ENCODE data around the gene CCDC27. TPM values are rescaled to one million over a fixed set of nuclear protein-coding genes. Genes with fewer than 3 reads are reported as not detected.

Gene CCDC27
- total RNA-seq, 1 donor from 2014 or later = not detected

- Histone ChIP-seq H3K9me3 (ENCODE audit: control insufficient read depth in 3 of 3, low read length in 3 of 3) (no peaks in the 10 kb centered on the region), H3K4me3 (ENCODE audit: low read length in 3 of 3) (no peak overlapping the region), H3K27ac (ENCODE audit: low read depth, low read length) (no peak overlapping the region)
These were observed 21.5 kb downstream of the CCDC27 start for GRCh38 chr1:3773572-3774275.

GRCh38 chr1:3774276-3774945 is 22.2 kb downstream of the CCDC27 start:
- Histone ChIP-seq H3K4me1 (ENCODE audit: control insufficient read depth in 3 of 3, insufficient read depth in 3 of 3, low read length in 3 of 3) (peaks cover 21 to 45% (median 34%) of the 10 kb centered on the region in 3 donors), H3K4me3 (ENCODE audit: low read length in 3 of 3) (no peak overlapping the region), H3K9me3 (ENCODE audit: control insufficient read depth in 3 of 3, low read length in 3 of 3) (no peaks in the 10 kb centered on the region), H3K36me3 (ENCODE audit: control insufficient read depth in 3 of 3, insufficient read depth in 3 of 3, low read length in 3 of 3) (peaks cover 5 to 9% (median 5%) of the 10 kb centered on the region in 3 donors), H3K9ac (ENCODE audit: low read depth in 1 of 3, low read length in 3 of 3) (no peak overlapping the region), H3K27me3 (ENCODE audit: control insufficient read depth in 3 of 3, insufficient read depth in 3 of 3, low read length in 3 of 3) (no peaks in the 10 kb centered on the region), H3K27ac (ENCODE audit: low read depth, low read length) (no peak overlapping the region)

More at GRCh38 chr1:3773572-3774275, 21.5 kb downstream of the CCDC27 start:
- peaks cover 0 to 4% (median 0%) of the 10 kb centered on the region in 3 donors for H3K27me3 ChIP-seq (ENCODE audit: control insufficient read depth in 3 of 3, insufficient read depth in 3 of 3, low read length in 3 of 3)
- H3K9ac ChIP-seq (ENCODE audit: low read depth in 1 of 3, low read length in 3 of 3) = peak overlapping the region in 1 of 3 donors; percentile 33
- peaks cover 0 to 2% (median 0%) of the 10 kb centered on the region in 3 donors for H3K36me3 ChIP-seq (ENCODE audit: control insufficient read depth in 3 of 3, insufficient read depth in 3 of 3, low read length in 3 of 3)
- H3K4me1 ChIP-seq (ENCODE audit: control insufficient read depth in 3 of 3, insufficient read depth in 3 of 3, low read length in 3 of 3) = peaks cover 18 to 41% (median 28%) of the 10 kb centered on the region in 3 donors

- Histone ChIP-seq H3K4me3 (ENCODE audit: low read length in 3 of 3) (no peak overlapping the region), H3K4me1 (ENCODE audit: control insufficient read depth in 3 of 3, insufficient read depth in 3 of 3, low read length in 3 of 3) (peaks cover 21 to 45% (median 34%) of the 10 kb centered on the region in 3 donors), H3K27ac (ENCODE audit: low read depth, low read length) (no peak overlapping the region), H3K36me3 (ENCODE audit: control insufficient read depth in 3 of 3, insufficient read depth in 3 of 3, low read length in 3 of 3) (peaks cover 11 to 15% (median 11%) of the 10 kb centered on the region in 3 donors), H3K9ac (ENCODE audit: low read depth in 1 of 3, low read length in 3 of 3) (no peak overlapping the region), H3K27me3 (ENCODE audit: control insufficient read depth in 3 of 3, insufficient read depth in 3 of 3, low read length in 3 of 3) (no peaks in the 10 kb centered on the region), H3K9me3 (ENCODE audit: control insufficient read depth in 3 of 3, low read length in 3 of 3) (no peaks in the 10 kb centered on the region)
These were observed 22.8 kb downstream of the CCDC27 start for GRCh38 chr1:3774946-3775489.

- Histone ChIP-seq H3K27me3 (ENCODE audit: control insufficient read depth in 3 of 3, insufficient read depth in 3 of 3, low read length in 3 of 3) (no peaks in the 10 kb centered on the region), H3K36me3 (ENCODE audit: control insufficient read depth in 3 of 3, insufficient read depth in 3 of 3, low read length in 3 of 3) (peaks cover 16 to 21% (median 18%) of the 10 kb centered on the region in 3 donors), H3K9ac (ENCODE audit: low read depth in 1 of 3, low read length in 3 of 3) (peak overlapping the region in 2 of 3 donors; percentile 14 to 33), H3K4me3 (ENCODE audit: low read length in 3 of 3) (no peak overlapping the region), H3K4me1 (ENCODE audit: control insufficient read depth in 3 of 3, insufficient read depth in 3 of 3, low read length in 3 of 3) (peaks cover 21 to 45% (median 34%) of the 10 kb centered on the region in 3 donors), H3K27ac (ENCODE audit: low read depth, low read length) (no peak overlapping the region), H3K9me3 (ENCODE audit: control insufficient read depth in 3 of 3, low read length in 3 of 3) (no peaks in the 10 kb centered on the region)
These were observed 23.4 kb downstream of the CCDC27 start for GRCh38 chr1:3775490-3776230.

GRCh38 chr1:3776231-3776961 is 24.1 kb downstream of the CCDC27 start:
- H3K27me3 ChIP-seq (ENCODE audit: control insufficient read depth in 3 of 3, insufficient read depth in 3 of 3, low read length in 3 of 3) = no peaks in the 10 kb centered on the region
- H3K9ac ChIP-seq (ENCODE audit: low read depth in 1 of 3, low read length in 3 of 3) = peak overlapping the region in 2 of 3 donors; percentile 14 to 33
- H3K36me3 ChIP-seq (ENCODE audit: control insufficient read depth in 3 of 3, insufficient read depth in 3 of 3, low read length in 3 of 3) = peaks cover 22 to 26% (median 25%) of the 10 kb centered on the region in 3 donors
- H3K4me1 ChIP-seq (ENCODE audit: control insufficient read depth in 3 of 3, insufficient read depth in 3 of 3, low read length in 3 of 3) = peaks cover 21 to 43% (median 31%) of the 10 kb centered on the region in 3 donors
- H3K27ac ChIP-seq (ENCODE audit: low read depth, low read length) = no peak overlapping the region
- H3K4me3 ChIP-seq (ENCODE audit: low read length in 3 of 3) = no peak overlapping the region
- H3K9me3 ChIP-seq (ENCODE audit: control insufficient read depth in 3 of 3, low read length in 3 of 3) = no peaks in the 10 kb centered on the region

GRCh38 chr1:3777078-3777547 is 24.9 kb downstream of the CCDC27 start:
- peaks cover 29 to 34% (median 30%) of the 10 kb centered on the region in 3 donors for H3K36me3 ChIP-seq (ENCODE audit: control insufficient read depth in 3 of 3, insufficient read depth in 3 of 3, low read length in 3 of 3)
- H3K9me3 ChIP-seq (ENCODE audit: control insufficient read depth in 3 of 3, low read length in 3 of 3) = no peaks in the 10 kb centered on the region

GRCh38 chr1:3777647-3778589 is 25.7 kb downstream of the CCDC27 start:
- Histone ChIP-seq H3K9ac (ENCODE audit: low read depth in 1 of 3, low read length in 3 of 3) (peak overlapping the region in 1 of 3 donors; percentile 16), H3K4me3 (ENCODE audit: low read length in 3 of 3) (no peak overlapping the region), H3K27me3 (ENCODE audit: control insufficient read depth in 3 of 3, insufficient read depth in 3 of 3, low read length in 3 of 3) (no peaks in the 10 kb centered on the region), H3K9me3 (ENCODE audit: control insufficient read depth in 3 of 3, low read length in 3 of 3) (no peaks in the 10 kb centered on the region), H3K36me3 (ENCODE audit: control insufficient read depth in 3 of 3, insufficient read depth in 3 of 3, low read length in 3 of 3) (peaks cover 36 to 42% (median 37%) of the 10 kb centered on the region in 3 donors), H3K27ac (ENCODE audit: low read depth, low read length) (no peak overlapping the region), H3K4me1 (ENCODE audit: control insufficient read depth in 3 of 3, insufficient read depth in 3 of 3, low read length in 3 of 3) (peaks cover 15 to 34% (median 23%) of the 10 kb centered on the region in 3 donors)

More at GRCh38 chr1:3777078-3777547, 24.9 kb downstream of the CCDC27 start:
- peak overlapping the region in 1 of 3 donors; percentile 33 for H3K9ac ChIP-seq (ENCODE audit: low read depth in 1 of 3, low read length in 3 of 3)
- peaks cover 15 to 37% (median 24%) of the 10 kb centered on the region in 3 donors for H3K4me1 ChIP-seq (ENCODE audit: control insufficient read depth in 3 of 3, insufficient read depth in 3 of 3, low read length in 3 of 3)
- H3K4me3 ChIP-seq (ENCODE audit: low read length in 3 of 3) = no peak overlapping the region
- H3K27ac ChIP-seq (ENCODE audit: low read depth, low read length) = no peak overlapping the region
- H3K27me3 ChIP-seq (ENCODE audit: control insufficient read depth in 3 of 3, insufficient read depth in 3 of 3, low read length in 3 of 3) = no peaks in the 10 kb centered on the region

- H3K4me3 ChIP-seq (ENCODE audit: low read length in 3 of 3) = no peak overlapping the region
- H3K36me3 ChIP-seq (ENCODE audit: control insufficient read depth in 3 of 3, insufficient read depth in 3 of 3, low read length in 3 of 3) = peaks cover 42 to 49% (median 42%) of the 10 kb centered on the region in 3 donors
- no peak overlapping the region for H3K27ac ChIP-seq (ENCODE audit: low read depth, low read length)
- H3K4me1 ChIP-seq (ENCODE audit: control insufficient read depth in 3 of 3, insufficient read depth in 3 of 3, low read length in 3 of 3) = peaks cover 15 to 26% (median 20%) of the 10 kb centered on the region in 3 donors
- no peaks in the 10 kb centered on the region for H3K9me3 ChIP-seq (ENCODE audit: control insufficient read depth in 3 of 3, low read length in 3 of 3)
- no peaks in the 10 kb centered on the region for H3K27me3 ChIP-seq (ENCODE audit: control insufficient read depth in 3 of 3, insufficient read depth in 3 of 3, low read length in 3 of 3)
- H3K9ac ChIP-seq (ENCODE audit: low read depth in 1 of 3, low read length in 3 of 3) = peak overlapping the region in 1 of 3 donors; percentile 40
These were observed 26.5 kb downstream of the CCDC27 start for GRCh38 chr1:3778590-3779264.

All from skeletal muscle tissue (tissue), 4 donors.